NCI-H774 (cell line): ENCODE measurements around the gene CERK.
"Not testable (repeated sequence)": the region's sequence is repeated elsewhere in the genome, so short reads cannot be mapped to it uniquely, and the experiment has no call there.

Experiments
- DNase-seq: peaks from one replicate; lab custom pipeline; 2025; lab: John Stamatoyannopoulos, UW

The CERK gene

GRCh38 chr22:46646531-46647215, 91.4 kb downstream of the CERK start:
- DNase-seq, result no peak

GRCh38 chr22:46642840-46643480, 95.1 kb downstream of the CERK start:
- DNase-seq, result not testable (repeated sequence)

GRCh38 chr22:46641811-46642266, 96.2 kb downstream of the CERK start:
- no peak for DNase-seq

GRCh38 chr22:46640293-46641055, 97.6 kb downstream of the CERK start:
- no peak for DNase-seq

GRCh38 chr22:46639843-46640242, 98.2 kb downstream of the CERK start:
- no peak for DNase-seq

- peak; percentile 51 for DNase-seq
Observed at GRCh38 chr22:46638601-46639431, 99.2 kb downstream of the CERK start.

GRCh38 chr22:46637711-46638600, 100.1 kb downstream of the CERK start:
- DNase-seq, result no peak

- DNase-seq, result no peak
Observed at GRCh38 chr22:46636221-46637002, 101.6 kb downstream of the CERK start.

GRCh38 chr22:46635756-46636155, 102.3 kb downstream of the CERK start:
- DNase-seq, result no peak

- DNase-seq, result not testable (repeated sequence)
Observed at GRCh38 chr22:46634973-46635685, 102.9 kb downstream of the CERK start.
